ENCODE measurements around the gene PTPRT.

The PTPRT gene

DNA sequence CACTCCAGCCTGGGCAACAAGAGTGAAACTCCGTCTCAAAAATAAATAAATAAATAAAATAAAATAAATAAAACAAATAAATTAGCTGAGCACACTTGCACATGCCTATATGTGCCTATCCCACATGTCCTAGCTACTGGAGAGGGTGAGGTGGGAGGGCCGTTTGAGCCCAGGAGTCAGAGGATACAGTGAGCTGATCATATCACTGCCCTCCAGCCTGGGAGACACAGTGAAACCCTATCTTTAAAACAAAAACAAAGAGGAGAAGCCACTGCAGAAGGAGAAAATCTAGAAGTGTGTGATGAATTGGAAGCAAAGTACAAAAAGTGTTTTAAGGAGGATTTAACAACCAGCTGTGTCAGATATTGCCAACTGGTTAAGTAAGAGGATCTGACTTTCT, 728.4 kb downstream of the PTPRT start:
- in situ Hi-C loops (cut with MboI; ENCODE audit: low sequenced_read_pairs, unreplicated experiment), result no loop called here
- no peak for DNase-seq (ENCODE audit: low spot score)
- TF ChIP-seq, protein P1, sequence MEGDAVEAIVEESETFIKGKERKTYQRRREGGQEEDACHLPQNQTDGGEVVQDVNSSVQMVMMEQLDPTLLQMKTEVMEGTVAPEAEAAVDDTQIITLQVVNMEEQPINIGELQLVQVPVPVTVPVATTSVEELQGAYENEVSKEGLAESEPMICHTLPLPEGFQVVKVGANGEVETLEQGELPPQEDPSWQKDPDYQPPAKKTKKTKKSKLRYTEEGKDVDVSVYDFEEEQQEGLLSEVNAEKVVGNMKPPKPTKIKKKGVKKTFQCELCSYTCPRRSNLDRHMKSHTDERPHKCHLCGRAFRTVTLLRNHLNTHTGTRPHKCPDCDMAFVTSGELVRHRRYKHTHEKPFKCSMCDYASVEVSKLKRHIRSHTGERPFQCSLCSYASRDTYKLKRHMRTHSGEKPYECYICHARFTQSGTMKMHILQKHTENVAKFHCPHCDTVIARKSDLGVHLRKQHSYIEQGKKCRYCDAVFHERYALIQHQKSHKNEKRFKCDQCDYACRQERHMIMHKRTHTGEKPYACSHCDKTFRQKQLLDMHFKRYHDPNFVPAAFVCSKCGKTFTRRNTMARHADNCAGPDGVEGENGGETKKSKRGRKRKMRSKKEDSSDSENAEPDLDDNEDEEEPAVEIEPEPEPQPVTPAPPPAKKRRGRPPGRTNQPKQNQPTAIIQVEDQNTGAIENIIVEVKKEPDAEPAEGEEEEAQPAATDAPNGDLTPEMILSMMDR (IDR thresholded peaks at IDR 0.05; ENCODE audit: borderline replicate concordance, control extremely low read depth, extremely low read depth, insufficient read depth, missing control alignments), result no peak

DNA sequence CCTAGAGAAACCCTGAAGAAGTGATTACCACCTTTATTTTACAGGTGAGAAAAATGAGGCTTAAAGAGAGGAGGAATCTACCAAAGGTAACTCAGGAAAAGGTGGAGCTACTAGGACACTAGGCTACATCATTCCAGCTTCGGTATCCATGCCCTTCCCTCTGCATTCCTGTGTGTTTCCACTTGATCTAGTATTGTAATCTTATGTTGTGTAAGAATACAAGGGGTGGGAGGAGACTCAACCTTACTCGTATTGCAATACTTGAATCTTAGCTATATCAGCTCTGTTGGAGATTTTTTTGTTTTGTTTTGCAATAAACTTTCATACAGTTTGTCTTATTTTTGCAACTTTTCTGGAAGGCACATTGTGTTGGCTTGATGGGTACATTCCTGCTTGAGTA, 742.4 kb downstream of the PTPRT start:
- DNase-seq (ENCODE audit: low spot score), result no peak
- TF ChIP-seq, protein P1 (IDR thresholded peaks at IDR 0.05; ENCODE audit: borderline replicate concordance, control extremely low read depth, extremely low read depth, insufficient read depth, missing control alignments), result no peak
- in situ Hi-C loops (cut with MboI; ENCODE audit: low sequenced_read_pairs, unreplicated experiment), result no loop called here

DNA sequence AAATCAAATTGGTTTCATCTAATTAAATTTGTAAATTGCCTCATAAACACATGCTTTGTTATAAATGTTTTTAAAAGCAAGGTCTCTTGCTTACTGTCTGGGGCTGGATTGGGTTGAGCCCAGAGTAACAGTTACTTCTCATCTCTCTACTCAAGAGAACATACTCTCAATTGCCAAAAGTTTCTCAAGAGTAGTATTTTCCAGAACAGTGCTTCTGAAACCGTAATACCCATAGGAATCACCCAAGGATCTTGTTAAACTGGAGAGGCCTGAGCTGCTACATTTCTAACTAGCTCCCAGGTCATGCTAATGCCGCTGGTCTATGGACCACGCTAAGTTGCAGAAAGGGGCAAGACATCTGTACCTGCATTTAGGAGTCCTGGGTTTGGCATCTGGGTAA, 744.9 kb downstream of the PTPRT start:
- in situ Hi-C loops (cut with MboI; ENCODE audit: low sequenced_read_pairs, unreplicated experiment), result no loop called here
- TF ChIP-seq, protein P1 (IDR thresholded peaks at IDR 0.05; ENCODE audit: borderline replicate concordance, control extremely low read depth, extremely low read depth, insufficient read depth, missing control alignments), result no peak
- no peak for DNase-seq (ENCODE audit: low spot score)

DNA sequence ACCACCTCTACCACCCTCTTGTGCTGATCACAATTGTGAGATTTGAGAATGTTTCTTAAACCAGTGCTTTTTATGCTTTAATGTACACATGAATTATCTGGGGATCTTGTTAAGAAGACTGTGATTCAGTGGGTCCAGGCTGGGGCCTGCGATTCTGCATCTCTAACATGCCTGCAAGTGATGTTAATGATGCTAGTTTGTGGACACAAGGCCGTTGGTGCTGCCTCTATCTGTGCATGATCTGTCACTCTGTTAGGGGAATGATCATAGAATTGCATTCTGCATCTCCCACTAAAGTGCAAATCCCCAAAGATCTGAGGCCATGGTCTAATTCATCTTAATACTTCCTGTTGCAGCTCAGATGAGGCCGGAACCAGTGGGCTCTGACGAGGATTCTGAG, 746.5 kb downstream of the PTPRT start:
- no peak for DNase-seq (ENCODE audit: low spot score)
- TF ChIP-seq, protein P1 (IDR thresholded peaks at IDR 0.05; ENCODE audit: borderline replicate concordance, control extremely low read depth, extremely low read depth, insufficient read depth, missing control alignments), result no peak
- in situ Hi-C loops (cut with MboI; ENCODE audit: low sequenced_read_pairs, unreplicated experiment), result no loop called here

DNA sequence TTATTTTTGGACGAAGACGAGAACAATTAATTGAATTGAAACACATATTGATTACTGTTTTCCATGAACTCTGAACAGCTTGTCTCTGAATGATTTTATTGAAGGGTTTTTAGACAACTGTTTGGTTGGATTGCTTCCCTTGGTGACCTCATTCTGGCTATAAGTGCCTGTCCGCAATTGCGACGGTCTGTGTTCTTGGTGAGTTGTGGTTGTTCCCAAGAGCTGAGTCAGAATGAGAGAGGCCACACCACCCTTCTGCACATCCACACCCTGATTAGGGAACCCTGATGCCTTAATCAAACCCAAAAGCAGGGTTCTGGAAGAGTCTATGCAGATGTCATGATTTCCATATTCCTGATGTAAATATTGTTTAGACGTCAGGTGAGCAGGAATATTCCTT, 747.0 kb downstream of the PTPRT start:
- no peak for DNase-seq (ENCODE audit: low spot score)
- in situ Hi-C loops (cut with MboI; ENCODE audit: low sequenced_read_pairs, unreplicated experiment), result no loop called here
- TF ChIP-seq, protein P1 (IDR thresholded peaks at IDR 0.05; ENCODE audit: borderline replicate concordance, control extremely low read depth, extremely low read depth, insufficient read depth, missing control alignments), result no peak

DNA sequence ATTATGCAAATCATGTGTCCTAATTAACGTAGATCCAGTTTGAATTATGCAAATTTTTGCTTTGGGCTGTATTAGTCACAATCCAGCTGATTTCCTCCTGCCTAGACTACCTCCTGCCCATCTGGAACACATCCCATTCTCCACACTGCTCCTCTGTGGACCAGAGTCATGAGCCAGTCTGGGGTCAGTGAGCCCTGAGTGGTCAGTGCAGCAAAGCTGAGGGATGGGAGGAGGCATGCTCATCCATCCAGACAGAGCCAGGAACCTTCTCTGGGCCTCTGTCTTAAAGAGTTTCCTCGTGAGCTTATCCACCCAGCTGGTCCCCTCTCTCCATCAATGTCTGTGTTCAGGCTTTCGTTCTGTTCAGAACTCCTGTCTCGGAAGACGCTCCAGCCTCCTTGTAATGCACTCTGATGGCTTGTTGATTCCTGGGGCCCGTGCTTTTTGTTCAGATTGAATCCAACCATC, 747.8 kb downstream of the PTPRT start:
- TF ChIP-seq, protein P1 (IDR thresholded peaks at IDR 0.05; ENCODE audit: borderline replicate concordance, control extremely low read depth, extremely low read depth, insufficient read depth, missing control alignments), result no peak
- DNase-seq (ENCODE audit: low spot score), result no peak
- in situ Hi-C loops (cut with MboI; ENCODE audit: low sequenced_read_pairs, unreplicated experiment), result no loop called here

Measured in GM13976 (cell line).